ENCODE results near the gene TRIP10. TPM values are rescaled to one million over a fixed set of nuclear protein-coding genes. Genes with fewer than 3 reads are reported as not detected.
"Not testable (repeated sequence)": the region's sequence is repeated elsewhere in the genome, so short reads cannot be mapped to it uniquely, and the experiment has no call there.

TRIP10 gene
- total and polyA plus RNA-seq, 2 of the 8 experiments (the other 6 are each of a cell fraction or from before 2014, with no cell fraction given) = 27.8 to 69.5 TPM

- not testable (repeated sequence) for DNase-seq (ENCODE audit: low read depth in 1 of 2, low spot score in 2 of 2); H3K36me3 ChIP-seq (ENCODE audit: control insufficient read depth in 2 of 4, insufficient read depth in 4 of 4, low read length in 3 of 4); H3K14ac ChIP-seq (ENCODE audit: insufficient read length); H2BK15ac ChIP-seq (ENCODE audit: low read length); H3K23ac ChIP-seq (ENCODE audit: insufficient read length); H3K27me3 ChIP-seq (replicated peaks in 1 of 4; ENCODE audit: control insufficient read depth in 3 of 4, extremely low read depth in 1 of 4, insufficient read depth in 3 of 4, low read length in 3 of 4); H4K5ac ChIP-seq (ENCODE audit: insufficient read length, low read depth, low read length); H4K8ac ChIP-seq (ENCODE audit: extremely low read depth, insufficient read depth, low read length); H2BK120ac ChIP-seq (replicated peaks; ENCODE audit: low read depth, low read length); H4K20me1 ChIP-seq (replicated peaks in 1 of 2; ENCODE audit: control insufficient read depth in 1 of 2, insufficient read depth in 2 of 2, low read length in 2 of 2); H3K56ac ChIP-seq (replicated peaks; ENCODE audit: insufficient read length, low read depth, low read length); H2AFZ ChIP-seq (ENCODE audit: low read length); H3K4ac ChIP-seq (replicated peaks; ENCODE audit: insufficient read length, low read depth, low read length); H3K4me3 ChIP-seq (ENCODE audit: extremely low read depth in 1 of 4, insufficient read depth in 2 of 4, low read depth in 3 of 4, low read length in 4 of 4); FAIRE-seq; H3K27ac ChIP-seq (ENCODE audit: low read depth, low read length); H3K79me1 ChIP-seq (ENCODE audit: low read depth, low read length); H3K9ac ChIP-seq (replicated peaks in 1 of 4; ENCODE audit: extremely low read depth in 1 of 4, low read depth in 3 of 4, low read length in 3 of 4); H2BK20ac ChIP-seq (ENCODE audit: low read length); H3K9me3 ChIP-seq (ENCODE audit: insufficient read depth in 2 of 2, low read depth in 1 of 2, low read length in 1 of 2); H2BK12ac ChIP-seq (ENCODE audit: low read depth, low read length); H4K91ac ChIP-seq (replicated peaks; ENCODE audit: insufficient read length, low read length); H2BK5ac ChIP-seq (ENCODE audit: low read depth, low read length); H3K18ac ChIP-seq (ENCODE audit: extremely low read depth, low read length); H2AK5ac ChIP-seq (ENCODE audit: low read depth, low read length); H3K4me2 ChIP-seq (ENCODE audit: insufficient read depth in 1 of 2, low read depth in 2 of 2, low read length in 2 of 2); H3K79me2 ChIP-seq (ENCODE audit: control insufficient read depth in 1 of 2, insufficient read depth in 2 of 2, low read length in 2 of 2)
- H3K4me1 ChIP-seq (replicated peaks in 1 of 4; ENCODE audit: control insufficient read depth in 3 of 4, insufficient read depth in 4 of 4, low read length in 3 of 4) = peaks cover under 1 to 13% (median 3%) of the 10 kb centered on the region in 4 experiments
- POLR2A ChIA-PET (ENCODE audit: partially characterized antibody) = interaction anchor here (0.9 to 1.1 kb wide), 3 partner anchors 8 to 34 kb away, joined by 3 to 4 read pairs (median 4); partner anchors contain the start of gene GPR108
- peaks cover 17% of the 10 kb centered on the region for H3K23me2 ChIP-seq (ENCODE audit: low read depth, low read length)
- CTCF ChIA-PET (ENCODE audit: partially characterized antibody) = interaction anchor here (1.1 to 4.3 kb wide), 6 partner anchors 10 to 92 kb away, joined by 3 to 31 read pairs (median 4); partner anchors contain the start of gene GPR108
- WGBS, 2 experiments (ENCODE audit: extremely low coverage in 1 of 2, insufficient coverage in 1 of 2, insufficient read length in 1 of 2, insufficient replicate concordance in 2 of 2, low coverage in 1 of 2, low lambda C conversion rate in 2 of 2, missing lambda C conversion rate in 1 of 2) = 80% methylated on average over 1 of the region's 7 CpGs; no CpG with 5 or more reads in 1 of the 2 experiments
These were observed 32.2 kb downstream of the TRIP10 start for GRCh38 chr19:6771648-6772027.
